NCI-H460 (cell line): ENCODE data around the gene THUMPD2. TPM values are rescaled to one million over a fixed set of nuclear protein-coding genes. Genes with fewer than 3 reads are reported as not detected.

ENCODE experiments used
- total RNA-seq: library from RNA; depleted of rRNA; stranded (reverse); fragments of >200 nt; shearing (Covaris generic); gene quantifications from 2 replicates; pipeline ENCODE4 v1.2.3, GENCODE V29; 2014; rRNA removed

The THUMPD2 gene
- total RNA-seq, 1 experiment from 2014 or later, result 23.4 TPM

Other genes with a start within 250 kb of the THUMPD2 start
- gene TMEM178A, start 113.3 kb downstream of the THUMPD2 start, total RNA-seq, result 0.46 TPM in 1 of 2 replicates, not detected in the other